NCI-H82 treated with DMSO at 0.1 percent for 48 hours (cell line): Measurements from ENCODE around the gene PGF.

Source experiments
- DNase-seq: peaks from one replicate; lab custom pipeline; 2025; ENCODE audit not compliant: unreplicated experiment; lab: John Stamatoyannopoulos, UW

PGF gene

GRCh38 chr14:74959596-74960180, 4.3 kb upstream of the PGF start:
- DNase-seq, result no peak

- DNase-seq, result no peak
These were observed 1.1 kb upstream of the PGF start for GRCh38 chr14:74956280-74957072.

- no peak for DNase-seq
These were observed 556 bp upstream of the PGF start for GRCh38 chr14:74956027-74956279.

GRCh38 chr14:74954947-74955228, 509 bp downstream of the PGF start:
- DNase-seq, result no peak

GRCh38 chr14:74954232-74954946, 1.0 kb downstream of the PGF start:
- peak; percentile 51 for DNase-seq

- no peak for DNase-seq
These were observed 1.7 kb downstream of the PGF start for GRCh38 chr14:74953686-74954085.

- DNase-seq, result no peak
These were observed 2.5 kb downstream of the PGF start for GRCh38 chr14:74952697-74953484.

GRCh38 chr14:74952180-74952665, 3.2 kb downstream of the PGF start:
- DNase-seq, result no peak

GRCh38 chr14:74951443-74952179, 3.8 kb downstream of the PGF start:
- DNase-seq, result no peak

GRCh38 chr14:74950795-74951442, 4.5 kb downstream of the PGF start:
- DNase-seq, result no peak

- no peak for DNase-seq
These were observed 5.4 kb downstream of the PGF start for GRCh38 chr14:74949859-74950573.

GRCh38 chr14:74949191-74949601, 6.2 kb downstream of the PGF start:
- DNase-seq, result no peak

GRCh38 chr14:74948228-74949175, 6.9 kb downstream of the PGF start:
- DNase-seq, result no peak

- DNase-seq, result no peak
These were observed 7.8 kb downstream of the PGF start for GRCh38 chr14:74947353-74948227.

GRCh38 chr14:74946659-74947281, 8.6 kb downstream of the PGF start:
- no peak for DNase-seq

GRCh38 chr14:74945852-74946658, 9.3 kb downstream of the PGF start:
- peak; percentile 27 for DNase-seq
